ENCODE results near the gene OR8U1.

- TF ChIP-seq CTCF (IDR thresholded peaks at IDR 0.05) (no peak), POLR2A (IDR thresholded peaks at IDR 0.05) (no peak)
Observed at GRCh38 chr11:56333156-56333555, 42.3 kb upstream of the OR8U1 start.
